K562 (cell line): ENCODE measurements around the gene SOX18. TPM values are rescaled to one million over a fixed set of nuclear protein-coding genes. Genes with fewer than 3 reads are reported as not detected.

Source experiments
- ATF1 ChIP-seq, 2 experiments: fragments of 450-650 bp in 1 of 2; IDR thresholded peaks; 2 replicates each; pipeline ENCODE4 v1.6.1; 2016; ENCODE audit warnings: missing compliant biosample characterization in 1 of 2, missing genetic modification characterization in 1 of 2
- CBFB ChIP-seq: sonication (generic); formaldehyde crosslinking; IDR thresholded peaks from 2 replicates; pipeline ENCODE4 v1.4.0; 2020; ENCODE audit warnings: mild to moderate bottlenecking, missing genetic modification reagents
- FOXM1 ChIP-seq, 2 experiments: fragments of 450-650 bp in 1 of 2; sonication (generic) in 1 of 2; formaldehyde crosslinking in 1 of 2; IDR thresholded peaks; 2 replicates each; pipeline versions ENCODE4 v1.6.1 to v1.9.0; 2017 to 2022; ENCODE audit warnings: low read depth in 2 of 2, mild to moderate bottlenecking in 2 of 2, missing genetic modification reagents in 1 of 2, moderate library complexity in 1 of 2
- MITF ChIP-seq: IDR thresholded peaks from 2 replicates; pipeline ENCODE4 v1.6.1; 2014; ENCODE audit warnings: antibody characterized with exemption
- NFIC ChIP-seq: fragments of 450-650 bp; IDR thresholded peaks from 2 replicates; pipeline ENCODE4 v1.6.1; 2017; ENCODE audit warnings: mild to moderate bottlenecking, inconsistent platforms
- NR2C1 ChIP-seq, 2 experiments: fragments of 450-650 bp; IDR thresholded peaks; 2 replicates each; pipeline ENCODE4 v1.6.1; 2017; ENCODE audit warnings: mild to moderate bottlenecking in 2 of 2, antibody characterized with exemption in 1 of 2, inconsistent platforms in 1 of 2, missing compliant biosample characterization in 1 of 2, missing genetic modification characterization in 1 of 2
- OTX1 ChIP-seq: fragments of 450-650 bp; formaldehyde crosslinking; IDR thresholded peaks from 2 replicates; pipeline ENCODE4 v1.4.0; 2022; ENCODE audit warnings: mild to moderate bottlenecking
- PHF8 ChIP-seq: fragments of 200-600 bp; sonication (generic); IDR thresholded peaks from 2 replicates; pipeline ENCODE4 v1.6.1; 2012; ENCODE audit warnings: mixed run types, mild to moderate bottlenecking, inconsistent platforms, low read length, moderate library complexity, borderline replicate concordance
- POLR3A ChIP-seq: IDR thresholded peaks from 2 replicates; pipeline ENCODE4 v1.6.1; 2011; ENCODE audit warnings: borderline replicate concordance, mild to moderate bottlenecking, moderate library complexity; ENCODE audit not compliant: insufficient read length, insufficient read depth; ENCODE audit errors: extremely low read depth
- RAD21 ChIP-seq, 2 experiments: fragments of 250-450 bp in 1 of 2; fragments of 450-650 bp in 1 of 2; sonication (Bioruptor Pico) in 1 of 2; formaldehyde crosslinking in 1 of 2; IDR thresholded peaks in 1 of 2; conservative IDR thresholded peaks in 1 of 2; 2 replicates each; pipeline versions ENCODE4 v1.4.0 to v1.8.0; 2020 to 2022; ENCODE audit warnings: mild to moderate bottlenecking in 2 of 2, moderate library complexity in 1 of 2
- ZC3H4 ChIP-seq: sonication (generic); formaldehyde crosslinking; IDR thresholded peaks from 2 replicates; pipeline ENCODE4 v1.9.0; 2021; ENCODE audit warnings: missing genetic modification reagents, borderline replicate concordance
- ZFX ChIP-seq: sonication (generic); formaldehyde crosslinking; IDR thresholded peaks from 2 replicates; pipeline ENCODE4 v1.8.0; 2022; ENCODE audit warnings: mild to moderate bottlenecking, missing genetic modification reagents, moderate library complexity
- ZNF766 ChIP-seq: fragments of 200-800 bp; sonication (Bioruptor generic); conservative IDR thresholded peaks from 2 replicates; pipeline ENCODE4 v1.6.1; 2016; ENCODE audit warnings: missing genetic modification characterization, missing compliant biosample characterization
- polyA plus RNA-seq, 8 experiments: library from polyadenylated mRNA; depleted of rRNA in 4 of 8; stranded (reverse) in 5 of 8; unstranded in 3 of 8; fragments of >200 nt; fragmentation: Nextera tagmentation in 2 of 8; fragmentation: Illumina TruSeq in 1 of 8; extraction: Ambion mirVana in 2 of 8; extraction: Trizol in 1 of 8; gene quantifications; 2 replicates each; pipeline versions ENCODE4 v1.2.1 to v1.2.3, GENCODE V29; 2011 to 2014; ENCODE audit warnings: inconsistent platforms in 1 of 8, missing spikeins in 1 of 8
- total RNA-seq, 7 experiments: library from RNA; depleted of rRNA in 6 of 7; stranded (reverse); fragments of >200 nt in 6 of 7; fragmentation: Illumina TruSeq in 2 of 7; extraction: Trizol in 2 of 7; gene quantifications; 2 replicates each; pipeline versions ENCODE4 v1.2.1 to v1.2.3, GENCODE V29; 2011 to 2021; ENCODE audit warnings: low replicate concordance in 1 of 7
- TF ChIP-seq, protein P1 (sequence below): fragments of 450-650 bp; IDR thresholded peaks from 2 replicates; pipeline ENCODE4 v1.6.1; 2017; ENCODE audit warnings: antibody characterized with exemption, mild to moderate bottlenecking
- TF ChIP-seq, protein P2 (sequence below), 2 experiments: IDR thresholded peaks; 2 replicates each; pipeline ENCODE4 v1.6.1; 2011; ENCODE audit warnings: borderline replicate concordance in 1 of 2, control low read depth in 1 of 2, low read depth in 1 of 2, low read length in 1 of 2, mild to moderate bottlenecking in 1 of 2, mixed read lengths in 1 of 2, moderate library complexity in 1 of 2; ENCODE audit not compliant: insufficient read depth in 1 of 2, insufficient read length in 1 of 2, poor library complexity in 1 of 2, severe bottlenecking in 1 of 2; ENCODE audit errors: extremely low read depth in 1 of 2
- TF ChIP-seq, protein P3 (sequence below): sonication (generic); formaldehyde crosslinking; IDR thresholded peaks from 2 replicates; pipeline ENCODE4 v1.8.0; 2022; ENCODE audit warnings: missing genetic modification reagents, mild to moderate bottlenecking, moderate library complexity, borderline replicate concordance

Gene SOX18
- total and polyA plus RNA-seq, 9 of the 15 experiments (the other 6 are each of a cell fraction or from before 2014, with no cell fraction given) = 0.15 to 19.8 (median 0.33) TPM

DNA sequence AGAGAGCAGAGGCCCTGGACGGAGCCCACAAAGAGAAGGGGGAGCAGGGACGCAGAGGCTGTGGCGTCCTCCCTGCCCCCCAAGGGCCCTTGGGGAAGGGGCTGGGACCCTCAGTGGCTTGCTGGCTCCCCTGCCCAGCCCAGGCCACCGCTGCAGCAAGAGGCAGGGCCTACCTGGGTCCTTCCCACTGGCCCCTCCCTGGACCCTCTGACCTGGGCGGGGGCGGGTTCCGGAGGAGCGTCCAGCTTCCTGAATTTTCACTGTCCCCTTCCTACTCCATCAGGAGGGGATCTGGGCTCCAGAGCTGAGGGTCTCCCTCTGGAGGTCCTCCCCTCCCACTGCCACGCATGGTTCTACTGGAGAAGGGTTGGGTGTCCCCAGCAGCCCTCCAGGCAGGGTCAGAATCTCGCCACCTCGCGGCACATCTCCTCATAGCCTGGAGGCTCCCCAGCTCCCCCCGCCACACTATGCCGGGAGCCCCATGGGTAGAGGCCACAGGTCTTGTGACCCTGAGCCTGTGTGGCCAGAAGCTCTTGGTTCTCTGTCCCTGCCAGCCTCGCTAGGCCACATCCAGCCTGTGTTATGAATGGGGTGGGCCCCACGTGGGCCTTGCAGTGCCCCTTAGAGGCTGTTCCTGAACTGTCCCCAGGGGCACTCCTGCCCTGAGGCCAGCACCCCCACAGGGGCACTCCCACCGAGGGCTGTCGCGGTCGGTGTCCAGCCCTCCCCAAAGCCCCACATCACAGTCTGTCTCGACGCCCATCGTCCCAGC is 1.0 kb upstream of the SOX18 start (continued):
- TF ChIP-seq, protein P1, sequence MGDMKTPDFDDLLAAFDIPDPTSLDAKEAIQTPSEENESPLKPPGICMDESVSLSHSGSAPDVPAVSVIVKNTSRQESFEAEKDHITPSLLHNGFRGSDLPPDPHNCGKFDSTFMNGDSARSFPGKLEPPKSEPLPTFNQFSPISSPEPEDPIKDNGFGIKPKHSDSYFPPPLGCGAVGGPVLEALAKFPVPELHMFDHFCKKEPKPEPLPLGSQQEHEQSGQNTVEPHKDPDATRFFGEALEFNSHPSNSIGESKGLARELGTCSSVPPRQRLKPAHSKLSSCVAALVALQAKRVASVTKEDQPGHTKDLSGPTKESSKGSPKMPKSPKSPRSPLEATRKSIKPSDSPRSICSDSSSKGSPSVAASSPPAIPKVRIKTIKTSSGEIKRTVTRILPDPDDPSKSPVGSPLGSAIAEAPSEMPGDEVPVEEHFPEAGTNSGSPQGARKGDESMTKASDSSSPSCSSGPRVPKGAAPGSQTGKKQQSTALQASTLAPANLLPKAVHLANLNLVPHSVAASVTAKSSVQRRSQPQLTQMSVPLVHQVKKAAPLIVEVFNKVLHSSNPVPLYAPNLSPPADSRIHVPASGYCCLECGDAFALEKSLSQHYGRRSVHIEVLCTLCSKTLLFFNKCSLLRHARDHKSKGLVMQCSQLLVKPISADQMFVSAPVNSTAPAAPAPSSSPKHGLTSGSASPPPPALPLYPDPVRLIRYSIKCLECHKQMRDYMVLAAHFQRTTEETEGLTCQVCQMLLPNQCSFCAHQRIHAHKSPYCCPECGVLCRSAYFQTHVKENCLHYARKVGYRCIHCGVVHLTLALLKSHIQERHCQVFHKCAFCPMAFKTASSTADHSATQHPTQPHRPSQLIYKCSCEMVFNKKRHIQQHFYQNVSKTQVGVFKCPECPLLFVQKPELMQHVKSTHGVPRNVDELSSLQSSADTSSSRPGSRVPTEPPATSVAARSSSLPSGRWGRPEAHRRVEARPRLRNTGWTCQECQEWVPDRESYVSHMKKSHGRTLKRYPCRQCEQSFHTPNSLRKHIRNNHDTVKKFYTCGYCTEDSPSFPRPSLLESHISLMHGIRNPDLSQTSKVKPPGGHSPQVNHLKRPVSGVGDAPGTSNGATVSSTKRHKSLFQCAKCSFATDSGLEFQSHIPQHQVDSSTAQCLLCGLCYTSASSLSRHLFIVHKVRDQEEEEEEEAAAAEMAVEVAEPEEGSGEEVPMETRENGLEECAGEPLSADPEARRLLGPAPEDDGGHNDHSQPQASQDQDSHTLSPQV = peak; percentile 62; the same call in 1 of the 2 replicates
- TF ChIP-seq NR2C1 (IDR thresholded peaks at IDR 0.05) = peak; percentile 55
- peak; percentile 42; the same call in 1 of the 2 replicates for TF ChIP-seq NR2C1 (tag; IDR thresholded peaks at IDR 0.05)
- 0 out of 2 replicates have a peak, but pooled peaks have one; percentile 35 for TF ChIP-seq ZNF766
- TF ChIP-seq, protein P2, sequence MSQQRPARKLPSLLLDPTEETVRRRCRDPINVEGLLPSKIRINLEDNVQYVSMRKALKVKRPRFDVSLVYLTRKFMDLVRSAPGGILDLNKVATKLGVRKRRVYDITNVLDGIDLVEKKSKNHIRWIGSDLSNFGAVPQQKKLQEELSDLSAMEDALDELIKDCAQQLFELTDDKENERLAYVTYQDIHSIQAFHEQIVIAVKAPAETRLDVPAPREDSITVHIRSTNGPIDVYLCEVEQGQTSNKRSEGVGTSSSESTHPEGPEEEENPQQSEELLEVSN (IDR thresholded peaks at IDR 0.05; ENCODE audit: borderline replicate concordance in 1 of 2, extremely low read depth in 1 of 2, insufficient read depth in 1 of 2, insufficient read length in 1 of 2, low read depth in 1 of 2, low read length in 1 of 2, poor library complexity in 1 of 2, severe bottlenecking in 1 of 2) = peak in 1 of 2 experiments; percentile 31
- no peak for TF ChIP-seq FOXM1 (IDR thresholded peaks at IDR 0.05; ENCODE audit: low read depth)
- 0 out of 2 replicates have a peak, but pooled peaks have one; percentile 25 for TF ChIP-seq FOXM1 (CRISPR knock-in tag; IDR thresholded peaks at IDR 0.05; ENCODE audit: low read depth)
- TF ChIP-seq NFIC = no peak; the same call in 1 of the 2 replicates
- TF ChIP-seq, protein P3, sequence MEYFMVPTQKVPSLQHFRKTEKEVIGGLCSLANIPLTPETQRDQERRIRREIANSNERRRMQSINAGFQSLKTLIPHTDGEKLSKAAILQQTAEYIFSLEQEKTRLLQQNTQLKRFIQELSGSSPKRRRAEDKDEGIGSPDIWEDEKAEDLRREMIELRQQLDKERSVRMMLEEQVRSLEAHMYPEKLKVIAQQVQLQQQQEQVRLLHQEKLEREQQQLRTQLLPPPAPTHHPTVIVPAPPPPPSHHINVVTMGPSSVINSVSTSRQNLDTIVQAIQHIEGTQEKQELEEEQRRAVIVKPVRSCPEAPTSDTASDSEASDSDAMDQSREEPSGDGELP = no peak; the same call in 1 of the 2 replicates
- TF ChIP-seq MITF = 0 out of 2 replicates have a peak, but pooled peaks have one; percentile 23
- TF ChIP-seq RAD21 (CRISPR knock-in tag; conservative IDR thresholded peaks at IDR 0.05 in 1 of 2, IDR thresholded peaks at IDR 0.05 in 1 of 2) = peak; percentile 5 to 38; a peak in 2 of 4 replicates
- no peak for TF ChIP-seq ATF1 (CRISPR knock-in tag; IDR thresholded peaks at IDR 0.05)
- TF ChIP-seq ATF1 (tag; IDR thresholded peaks at IDR 0.05) = 0 out of 2 replicates have a peak, but pooled peaks have one; percentile 18
- TF ChIP-seq POLR3A = no peak
- TF ChIP-seq ZFX (CRISPR knock-in tag) = peak; percentile 68
- no peak for TF ChIP-seq OTX1 (CRISPR knock-in tag)
- TF ChIP-seq CBFB (CRISPR knock-in tag) = 0 out of 2 replicates have a peak, but pooled peaks have one; percentile 14
- TF ChIP-seq PHF8 = peak; percentile 53; the same call in 1 of the 2 replicates
- TF ChIP-seq ZC3H4 = 0 out of 2 replicates have a peak, but pooled peaks have one; percentile 10
